H1 (cell line): ENCODE results near the gene ZSCAN21. TPM values are rescaled to one million over a fixed set of nuclear protein-coding genes. Genes with fewer than 3 reads are reported as not detected.

Experiments
- CTCF ChIA-PET: fragments of 300-600 bp; sonication (Branson Sonifier 250); formaldehyde crosslinking; loops from one replicate; lab custom pipeline; 2021; ENCODE audit not compliant: partially characterized antibody; lab: Charles Lee
- POLR2A ChIA-PET: fragments of 300-600 bp; sonication (Branson Sonifier 250); formaldehyde crosslinking; loops from one replicate; lab custom pipeline; 2021; ENCODE audit warnings: inconsistent platforms; ENCODE audit not compliant: partially characterized antibody; lab: Charles Lee
- DNase-seq, 2 experiments: peaks; one replicate each; pipeline versions ENCODE4 v3.0.0 to v3.0.0-alpha.2; 2010 to 2022; ENCODE audit warnings: low spot score in 2 of 2, low read depth in 1 of 2, mixed read lengths in 1 of 2
- FAIRE-seq: peaks from 2 replicates; lab custom pipeline; 2011; peaks lifted over from hg19 to GRCh38; lab: Jason Lieb, UNC
- H2AFZ ChIP-seq: 2 replicates; pipeline ENCODE4 v1.8.1; 2012; ENCODE audit warnings: low read length, inconsistent platforms
- H2AK5ac ChIP-seq: 2 replicates; pipeline ENCODE4 v1.6.1; 2013; ENCODE audit warnings: low read depth, low read length
- H2BK120ac ChIP-seq: replicated peaks from 2 replicates; pipeline ENCODE3; 2013; ENCODE audit warnings: low read depth, low read length, inconsistent platforms
- H2BK12ac ChIP-seq: 2 replicates; pipeline ENCODE4 v1.6.1; 2013; ENCODE audit warnings: low read depth, low read length
- H2BK15ac ChIP-seq: 2 replicates; pipeline ENCODE4 v1.6.1; 2013; ENCODE audit warnings: low read length
- H2BK20ac ChIP-seq: 2 replicates; pipeline ENCODE4 v1.6.1; 2013; ENCODE audit warnings: low read length
- H2BK5ac ChIP-seq: 2 replicates; pipeline ENCODE4 v1.6.1; 2013; ENCODE audit warnings: low read depth, low read length
- H3K14ac ChIP-seq: 2 replicates; pipeline ENCODE4 v1.6.1; 2013; ENCODE audit warnings: inconsistent platforms; ENCODE audit not compliant: insufficient read length
- H3K18ac ChIP-seq: 2 replicates; pipeline ENCODE4 v1.6.1; 2013; ENCODE audit warnings: low read length; ENCODE audit errors: extremely low read depth
- H3K23ac ChIP-seq: 2 replicates; pipeline ENCODE4 v1.6.1; 2013; ENCODE audit warnings: inconsistent platforms; ENCODE audit not compliant: insufficient read length
- H3K23me2 ChIP-seq: 2 replicates; pipeline ENCODE4 v1.6.1; 2013; ENCODE audit warnings: low read depth, low read length
- H3K27ac ChIP-seq: 2 replicates; pipeline ENCODE4 v1.6.1; 2011; ENCODE audit warnings: low read depth, low read length, inconsistent platforms
- H3K27me3 ChIP-seq, 4 experiments: replicated peaks in 1 of 4; 1 replicate in 1 of 4; 2 replicates in 3 of 4; pipeline versions ENCODE4 v1.6.1 to v1.8.1; 2011 to 2013; ENCODE audit warnings: low read length in 3 of 4, mild to moderate bottlenecking in 3 of 4, inconsistent platforms in 2 of 4, mixed read lengths in 2 of 4, moderate library complexity in 1 of 4; ENCODE audit not compliant: control insufficient read depth in 3 of 4, insufficient read depth in 3 of 4; ENCODE audit errors: extremely low read depth in 1 of 4
- H3K36me3 ChIP-seq, 4 experiments: 2 replicates each; pipeline versions ENCODE4 v1.6.1 to v1.8.1; 2011 to 2013; ENCODE audit warnings: mild to moderate bottlenecking in 4 of 4, low read length in 3 of 4, moderate library complexity in 2 of 4, control low read depth in 1 of 4, inconsistent platforms in 1 of 4; ENCODE audit not compliant: insufficient read depth in 4 of 4, control insufficient read depth in 2 of 4
- H3K4ac ChIP-seq: replicated peaks from 2 replicates; pipeline ENCODE3; 2013; ENCODE audit warnings: low read length, low read depth, mixed read lengths, inconsistent platforms; ENCODE audit not compliant: insufficient read length
- H3K4me1 ChIP-seq, 4 experiments: replicated peaks in 1 of 4; 1 replicate in 1 of 4; 2 replicates in 3 of 4; pipeline versions ENCODE4 v1.6.1 to v1.8.1; 2011 to 2013; ENCODE audit warnings: low read length in 3 of 4, inconsistent platforms in 2 of 4, mixed read lengths in 1 of 4; ENCODE audit not compliant: insufficient read depth in 4 of 4, control insufficient read depth in 3 of 4
- H3K4me2 ChIP-seq, 2 experiments: 2 replicates each; pipeline versions ENCODE4 v1.6.1 to v1.8.1; 2011 to 2013; ENCODE audit warnings: low read depth in 2 of 2, low read length in 2 of 2, control low read depth in 1 of 2, inconsistent platforms in 1 of 2, mild to moderate bottlenecking in 1 of 2; ENCODE audit not compliant: insufficient read depth in 1 of 2
- H3K4me3 ChIP-seq, 4 experiments: fragments of 200-600, 300-600 bp in 1 of 4; sonication (generic), shearing (Covaris generic), sonication (Bioruptor Twin) in 1 of 4; 2 replicates each; pipeline versions ENCODE4 v1.5.1 to v1.8.1; 2011 to 2016; ENCODE audit warnings: low read length in 4 of 4, low read depth in 3 of 4, control low read depth in 2 of 4, inconsistent platforms in 2 of 4, mild to moderate bottlenecking in 2 of 4, mixed read lengths in 1 of 4, moderate library complexity in 1 of 4; ENCODE audit not compliant: insufficient read depth in 2 of 4; ENCODE audit errors: extremely low read depth in 1 of 4
- H3K56ac ChIP-seq: replicated peaks from 2 replicates; pipeline ENCODE3; 2013; ENCODE audit warnings: low read depth, mild to moderate bottlenecking, mixed read lengths, low read length, inconsistent platforms; ENCODE audit not compliant: insufficient read length
- H3K79me1 ChIP-seq: 2 replicates; pipeline ENCODE4 v1.6.1; 2013; ENCODE audit warnings: low read depth, low read length, control low read depth
- H3K79me2 ChIP-seq, 2 experiments: 2 replicates each; pipeline versions ENCODE4 v1.6.1 to v1.8.1; 2012 to 2013; ENCODE audit warnings: low read length in 2 of 2, mild to moderate bottlenecking in 2 of 2, inconsistent platforms in 1 of 2; ENCODE audit not compliant: insufficient read depth in 2 of 2, control insufficient read depth in 1 of 2
- H3K9ac ChIP-seq, 4 experiments: replicated peaks in 1 of 4; 1 replicate in 1 of 4; 2 replicates in 3 of 4; pipeline versions ENCODE4 v1.6.1 to v1.8.1; 2011 to 2013; ENCODE audit warnings: low read depth in 3 of 4, low read length in 3 of 4, control low read depth in 2 of 4, mild to moderate bottlenecking in 2 of 4, moderate library complexity in 2 of 4, inconsistent platforms in 1 of 4; ENCODE audit errors: extremely low read depth in 1 of 4
- H3K9me3 ChIP-seq, 2 experiments: 2 replicates each; pipeline versions ENCODE4 v1.6.1 to v1.8.1; 2012 to 2013; ENCODE audit warnings: mild to moderate bottlenecking in 2 of 2, moderate library complexity in 2 of 2, control low read depth in 1 of 2, inconsistent platforms in 1 of 2, low read depth in 1 of 2, low read length in 1 of 2, mixed read lengths in 1 of 2; ENCODE audit not compliant: insufficient read depth in 2 of 2
- H4K20me1 ChIP-seq, 2 experiments: replicated peaks in 1 of 2; 2 replicates each; pipeline versions ENCODE3 to v1.8.1; 2011 to 2013; ENCODE audit warnings: inconsistent platforms in 2 of 2, low read length in 2 of 2, mild to moderate bottlenecking in 1 of 2; ENCODE audit not compliant: insufficient read depth in 2 of 2, control insufficient read depth in 1 of 2
- H4K5ac ChIP-seq: 2 replicates; pipeline ENCODE4 v1.6.1; 2013; ENCODE audit warnings: low read length, low read depth, mixed read lengths, inconsistent platforms; ENCODE audit not compliant: insufficient read length
- H4K8ac ChIP-seq: 2 replicates; pipeline ENCODE4 v1.8.0; 2013; ENCODE audit warnings: mild to moderate bottlenecking, moderate library complexity, low read length, inconsistent platforms; ENCODE audit not compliant: insufficient read depth; ENCODE audit errors: extremely low read depth
- H4K91ac ChIP-seq: replicated peaks from 2 replicates; pipeline ENCODE3; 2013; ENCODE audit warnings: low read length, mixed read lengths, inconsistent platforms; ENCODE audit not compliant: insufficient read length
- BCL11A ChIP-seq, 2 experiments: IDR thresholded peaks; one replicate each; pipeline ENCODE4 v1.6.1; 2011; ENCODE audit warnings: low read depth in 2 of 2, low read length in 2 of 2, mild to moderate bottlenecking in 2 of 2
- CHD1 ChIP-seq: IDR thresholded peaks from 2 replicates; pipeline ENCODE4 v1.6.1; 2012; ENCODE audit warnings: low read depth, low read length, improper control_type of control experiment
- CREB1 ChIP-seq: IDR thresholded peaks from 2 replicates; pipeline ENCODE4 v1.6.1; 2012; ENCODE audit warnings: inconsistent platforms
- KDM4A ChIP-seq: IDR thresholded peaks from one replicate; pipeline ENCODE4 v1.7.1; 2012; ENCODE audit warnings: low read depth, mild to moderate bottlenecking, moderate library complexity, low read length, inconsistent platforms; ENCODE audit not compliant: severe bottlenecking
- MAFK ChIP-seq: IDR thresholded peaks from 2 replicates; pipeline ENCODE4 v1.6.1; 2012; ENCODE audit warnings: low read depth, mild to moderate bottlenecking, improper control_type of control experiment, low read length
- RAD21 ChIP-seq, 2 experiments: IDR thresholded peaks in 1 of 2; conservative IDR thresholded peaks in 1 of 2; 2 replicates each; pipeline ENCODE4 v1.6.1; 2011; ENCODE audit warnings: low read depth in 2 of 2, low read length in 2 of 2, improper control_type of control experiment in 1 of 2, inconsistent platforms in 1 of 2, mild to moderate bottlenecking in 1 of 2, moderate library complexity in 1 of 2
- RBBP5 ChIP-seq: IDR thresholded peaks from 2 replicates; pipeline ENCODE4 v1.7.1; 2012; ENCODE audit warnings: low read depth, mild to moderate bottlenecking, inconsistent platforms, low read length, moderate library complexity, borderline replicate concordance
- RXRA ChIP-seq: IDR thresholded peaks from 2 replicates; pipeline ENCODE4 v1.6.1; 2011; ENCODE audit warnings: low read depth, mild to moderate bottlenecking, low read length, moderate library complexity; ENCODE audit not compliant: insufficient read depth
- SP1 ChIP-seq: IDR thresholded peaks from 2 replicates; pipeline ENCODE4 v1.6.1; 2011; ENCODE audit warnings: low read depth, low read length
- TAF7 ChIP-seq: optimal IDR thresholded peaks from 2 replicates; pipeline ENCODE3; 2011; ENCODE audit warnings: low read depth, mild to moderate bottlenecking, inconsistent platforms, low read length, moderate library complexity, borderline replicate concordance
- TBP ChIP-seq: IDR thresholded peaks from 2 replicates; pipeline ENCODE4 v1.6.1; 2011; ENCODE audit warnings: low read depth, low read length, improper control_type of control experiment
- YY1 ChIP-seq: IDR thresholded peaks from 2 replicates; pipeline ENCODE4 v1.6.1; 2011; ENCODE audit warnings: low read depth, mild to moderate bottlenecking, low read length
- ZNF274 ChIP-seq: IDR thresholded peaks from 2 replicates; pipeline ENCODE4 v1.7.0; 2012; ENCODE audit warnings: low read length, borderline replicate concordance; ENCODE audit errors: extremely low read depth
- WGBS, 2 experiments: shearing (Covaris generic) in 1 of 2; methylation state at CpG; one replicate each; pipeline versions ENCODE4 v1.1.6 to v1.1.7; 2013 to 2015; ENCODE audit warnings: low lambda C conversion rate in 2 of 2, mixed read lengths in 2 of 2, inconsistent platforms in 1 of 2, low coverage in 1 of 2, missing lambda C conversion rate in 1 of 2; ENCODE audit not compliant: insufficient replicate concordance in 2 of 2, insufficient coverage in 1 of 2, insufficient read length in 1 of 2; ENCODE audit errors: extremely low coverage in 1 of 2, missing lambda C conversion rate in 1 of 2; 5-methylcytosine and 5-hydroxymethylcytosine counted together
- polyA plus RNA-seq, 7 experiments: library from polyadenylated mRNA; depleted of rRNA in 3 of 7; stranded (reverse) in 5 of 7; unstranded in 2 of 7; fragments of >200 nt in 5 of 7; fragments of 200-250 nt in 2 of 7; gene quantifications; 1 replicate in 5 of 7; 2 replicates in 1 of 7; 4 replicates in 1 of 7; pipeline versions ENCODE4 v1.2.1 to v1.2.3, GENCODE V29; 2011 to 2013; ENCODE audit warnings: missing spikeins in 2 of 7, mixed read lengths in 2 of 7
- total RNA-seq: library from RNA; stranded (reverse); fragmentation: NEBNext Ultra II Directional; extraction: Animal tissue kit (Norgen Biotek cat#: 25700); gene quantifications from 2 replicates; pipeline ENCODE4 v1.2.1, GENCODE V29; 2021
- TF ChIP-seq, protein P1 (sequence below): IDR thresholded peaks from 2 replicates; pipeline ENCODE4 v1.6.1; 2012; ENCODE audit warnings: inconsistent platforms

Gene ZSCAN21
- total and polyA plus RNA-seq, 2 of the 8 experiments (the other 6 are each of a cell fraction or from before 2014, with no cell fraction given), result 15.4 to 26.1 TPM

GRCh38 chr7:100038326-100038725, 11.2 kb upstream of the ZSCAN21 start:
- Histone ChIP-seq H3K18ac (no peak overlapping the region), H4K8ac (no peak overlapping the region; the same call in 1 of the 2 replicates)
- TF ChIP-seq CREB1 (no peak), MAFK (no peak), BCL11A (IDR thresholded peaks at IDR 0.05; ENCODE audit: low read depth in 2 of 2, low read length in 2 of 2) (no peak), YY1 (no peak), KDM4A (no peak), ZNF274 (no peak), TBP (no peak), CHD1 (no peak), SP1 (no peak), RXRA (no peak), RBBP5 (no peak), TAF7 (no peak), RAD21 (IDR thresholded peaks at IDR 0.05 in 1 of 2, conservative IDR thresholded peaks at IDR 0.05 in 1 of 2; ENCODE audit: low read depth in 2 of 2, low read length in 2 of 2) (no peak)
- TF ChIP-seq, protein P1, sequence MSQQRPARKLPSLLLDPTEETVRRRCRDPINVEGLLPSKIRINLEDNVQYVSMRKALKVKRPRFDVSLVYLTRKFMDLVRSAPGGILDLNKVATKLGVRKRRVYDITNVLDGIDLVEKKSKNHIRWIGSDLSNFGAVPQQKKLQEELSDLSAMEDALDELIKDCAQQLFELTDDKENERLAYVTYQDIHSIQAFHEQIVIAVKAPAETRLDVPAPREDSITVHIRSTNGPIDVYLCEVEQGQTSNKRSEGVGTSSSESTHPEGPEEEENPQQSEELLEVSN, result no peak

More at GRCh38 chr7:100038326-100038725, 11.2 kb upstream of the ZSCAN21 start:
- FAIRE-seq (no peak), DNase-seq (no peak)
- peaks cover 0 to 8% of the 10 kb centered on the region in 2 experiments; a peak in 2 of 4 replicates for H3K9me3 ChIP-seq
- H3K79me2 ChIP-seq, result no peaks in the 10 kb centered on the region
- no peak overlapping the region for H4K91ac ChIP-seq
- H3K4me3 ChIP-seq, result no peak overlapping the region
- H2AFZ ChIP-seq, result no peak overlapping the region
- H2BK5ac ChIP-seq, result no peak overlapping the region
- CTCF ChIA-PET, result interaction anchor here (0.6 to 1.1 kb wide), 3 partner anchors 19 to 57 kb away, joined by 3 to 4 read pairs (median 3); no protein-coding TSS in a partner anchor
- peaks cover 18 to 43% (median 30%) of the 10 kb centered on the region in 4 experiments; a peak in 7 of 8 replicates for H3K36me3 ChIP-seq
- no peaks in the 10 kb centered on the region for H4K20me1 ChIP-seq
- H3K23ac ChIP-seq, result no peak overlapping the region
- H3K79me1 ChIP-seq, result no peaks in the 10 kb centered on the region
- no peak overlapping the region for H2BK120ac ChIP-seq
- no peak overlapping the region for H3K9ac ChIP-seq
- H3K14ac ChIP-seq, result no peak overlapping the region
- no peak overlapping the region for H3K4me2 ChIP-seq
- H3K27ac ChIP-seq, result no peak overlapping the region
- H3K4me1 ChIP-seq, result no peaks in the 10 kb centered on the region; a peak in 1 of 7 replicates
- H3K56ac ChIP-seq, result no peak overlapping the region
- H3K4ac ChIP-seq, result no peak overlapping the region
- no peak overlapping the region for H4K5ac ChIP-seq
- H2BK20ac ChIP-seq, result no peak overlapping the region
- H3K27me3 ChIP-seq, result no peaks in the 10 kb centered on the region
- WGBS, 2 experiments, result 82% methylated on average over 7 of the region's 7 CpGs; no CpG with 5 or more reads in 1 of the 2 experiments
- H2AK5ac ChIP-seq, result no peak overlapping the region
- H3K23me2 ChIP-seq, result no peaks in the 10 kb centered on the region
- POLR2A ChIA-PET, result interaction anchor here (1.3 to 2.1 kb wide), 4 partner anchors 16 to 33 kb away, joined by 3 to 7 read pairs (median 4); partner anchors contain the start of gene ZKSCAN1
- H2BK12ac ChIP-seq, result no peak overlapping the region
- H2BK15ac ChIP-seq, result no peak overlapping the region
